Measurements from ENCODE around the gene PCAT7.
"Not testable (repeated sequence)": the region's sequence is repeated elsewhere in the genome, so short reads cannot be mapped to it uniquely, and the experiment has no call there.

Gene PCAT7

DNA sequence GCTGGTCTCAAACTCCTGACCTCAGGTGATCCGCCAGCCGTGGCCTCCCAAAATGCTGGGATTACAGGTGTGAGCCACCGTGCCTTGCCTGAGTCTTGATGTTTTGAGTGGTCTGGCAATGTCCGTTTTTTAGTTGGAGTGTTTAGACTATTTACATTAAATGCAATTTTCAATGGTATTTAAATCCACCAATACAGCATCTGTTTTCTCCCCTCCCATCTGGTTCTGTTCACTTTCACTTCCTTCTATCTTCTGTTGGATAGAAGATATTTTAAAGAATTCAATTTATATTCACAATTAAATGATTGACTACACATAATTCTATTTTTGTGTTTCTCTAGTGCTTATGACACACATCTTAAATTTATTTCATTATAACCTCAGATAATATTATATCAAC is 26.0 kb upstream of the PCAT7 start:
- no peak for DNase-seq (ENCODE audit: low read depth)
- Histone ChIP-seq H3K4me3 (ENCODE audit: low read length) (no peak overlapping the region), H3K9ac (ENCODE audit: low read length) (no peak overlapping the region), H3K4me1 (ENCODE audit: control insufficient read depth, insufficient read depth, low read length) (no peaks in the 10 kb centered on the region), H3K9me3 (ENCODE audit: control insufficient read depth, low read length) (no peaks in the 10 kb centered on the region), H3K27me3 (replicated peaks; ENCODE audit: control insufficient read depth, insufficient read depth, low read length) (peaks cover 4% of the 10 kb centered on the region), H3K36me3 (ENCODE audit: control insufficient read depth, insufficient read depth, low read length, severe bottlenecking) (no peaks in the 10 kb centered on the region)

DNA sequence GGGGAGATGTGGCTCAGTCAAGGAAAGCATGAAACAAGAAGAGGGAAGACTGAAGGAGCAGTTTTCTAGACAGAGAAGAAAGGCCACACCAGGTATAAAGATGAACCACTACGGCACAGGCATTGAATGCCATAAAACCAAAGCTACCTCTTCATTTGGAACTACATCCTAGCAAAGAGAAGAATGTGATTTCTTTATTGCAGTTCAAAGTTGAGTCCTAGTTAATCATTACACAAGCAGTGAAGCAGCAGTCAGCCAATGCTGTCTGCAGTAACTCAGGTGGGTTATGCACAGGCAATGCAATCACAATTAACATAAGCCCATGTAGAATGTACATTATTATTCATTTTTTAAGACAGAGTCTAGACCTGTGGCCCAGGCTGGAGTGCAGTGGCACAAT is 21.7 kb upstream of the PCAT7 start:
- H3K4me1 ChIP-seq (ENCODE audit: control insufficient read depth, insufficient read depth, low read length) = peaks cover 7% of the 10 kb centered on the region
- no peaks in the 10 kb centered on the region for H3K27me3 ChIP-seq (replicated peaks; ENCODE audit: control insufficient read depth, insufficient read depth, low read length)
- H3K36me3 ChIP-seq (ENCODE audit: control insufficient read depth, insufficient read depth, low read length, severe bottlenecking) = no peaks in the 10 kb centered on the region
- H3K4me3 ChIP-seq (ENCODE audit: low read length) = no peak overlapping the region
- no peak overlapping the region for H3K9ac ChIP-seq (ENCODE audit: low read length)
- no peak for DNase-seq (ENCODE audit: low read depth)
- H3K9me3 ChIP-seq (ENCODE audit: control insufficient read depth, low read length) = no peaks in the 10 kb centered on the region

GRCh38 chr9:94533601-94534000 is 21.3 kb upstream of the PCAT7 start:
- H3K36me3 ChIP-seq (ENCODE audit: control insufficient read depth, insufficient read depth, low read length, severe bottlenecking) = no peaks in the 10 kb centered on the region
- peaks cover 7% of the 10 kb centered on the region for H3K4me1 ChIP-seq (ENCODE audit: control insufficient read depth, insufficient read depth, low read length)
- no peak overlapping the region for H3K4me3 ChIP-seq (ENCODE audit: low read length)
- no peak overlapping the region for H3K9ac ChIP-seq (ENCODE audit: low read length)
- no peaks in the 10 kb centered on the region for H3K27me3 ChIP-seq (replicated peaks; ENCODE audit: control insufficient read depth, insufficient read depth, low read length)
- no peaks in the 10 kb centered on the region for H3K9me3 ChIP-seq (ENCODE audit: control insufficient read depth, low read length)
- DNase-seq (ENCODE audit: low read depth) = no peak

GRCh38 chr9:94534901-94535300 is 20.0 kb upstream of the PCAT7 start:
- H3K9me3 ChIP-seq (ENCODE audit: control insufficient read depth, low read length) = no peaks in the 10 kb centered on the region
- peaks cover 7% of the 10 kb centered on the region for H3K4me1 ChIP-seq (ENCODE audit: control insufficient read depth, insufficient read depth, low read length)
- peak; percentile 28 for DNase-seq (ENCODE audit: low read depth)
- no peak overlapping the region for H3K4me3 ChIP-seq (ENCODE audit: low read length)
- no peaks in the 10 kb centered on the region for H3K27me3 ChIP-seq (replicated peaks; ENCODE audit: control insufficient read depth, insufficient read depth, low read length)
- no peaks in the 10 kb centered on the region for H3K36me3 ChIP-seq (ENCODE audit: control insufficient read depth, insufficient read depth, low read length, severe bottlenecking)
- no peak overlapping the region for H3K9ac ChIP-seq (ENCODE audit: low read length)

- no peak for DNase-seq (ENCODE audit: low read depth)
- H3K9me3 ChIP-seq (ENCODE audit: control insufficient read depth, low read length) = no peaks in the 10 kb centered on the region
- no peak overlapping the region for H3K4me3 ChIP-seq (ENCODE audit: low read length)
- no peaks in the 10 kb centered on the region for H3K27me3 ChIP-seq (replicated peaks; ENCODE audit: control insufficient read depth, insufficient read depth, low read length)
- no peaks in the 10 kb centered on the region for H3K36me3 ChIP-seq (ENCODE audit: control insufficient read depth, insufficient read depth, low read length, severe bottlenecking)
- H3K4me1 ChIP-seq (ENCODE audit: control insufficient read depth, insufficient read depth, low read length) = peaks cover 7% of the 10 kb centered on the region
- no peak overlapping the region for H3K9ac ChIP-seq (ENCODE audit: low read length)
Observed at GRCh38 chr9:94538908-94539307, 16.0 kb upstream of the PCAT7 start.

GRCh38 chr9:94544335-94544734 is 10.5 kb upstream of the PCAT7 start:
- H3K4me3 ChIP-seq (ENCODE audit: low read length); H3K27me3 ChIP-seq (replicated peaks; ENCODE audit: control insufficient read depth, insufficient read depth, low read length); H3K36me3 ChIP-seq (ENCODE audit: control insufficient read depth, insufficient read depth, low read length, severe bottlenecking); H3K4me1 ChIP-seq (ENCODE audit: control insufficient read depth, insufficient read depth, low read length); H3K9ac ChIP-seq (ENCODE audit: low read length); H3K9me3 ChIP-seq (ENCODE audit: control insufficient read depth, low read length); DNase-seq (ENCODE audit: low read depth): not testable (repeated sequence)

DNA sequence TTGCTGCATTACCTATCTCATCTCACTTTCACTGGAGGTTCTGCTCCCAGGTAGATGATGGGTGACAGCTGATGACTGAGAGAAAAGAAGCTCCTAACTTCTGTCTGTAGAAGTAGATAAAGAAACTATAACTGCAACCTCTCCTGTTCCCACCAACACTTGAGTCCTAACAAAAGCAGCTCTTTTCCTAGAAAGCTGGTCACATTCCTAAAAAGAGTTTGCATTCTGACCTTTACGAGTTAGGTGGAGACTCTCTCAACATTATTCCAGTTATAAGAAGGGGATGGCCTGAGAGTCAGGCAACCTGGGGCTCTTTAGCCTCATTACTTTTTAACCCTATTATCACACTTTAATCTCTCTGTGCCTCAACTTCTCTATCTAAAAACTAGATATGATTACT is 8.9 kb upstream of the PCAT7 start:
- no peaks in the 10 kb centered on the region for H3K4me1 ChIP-seq (ENCODE audit: control insufficient read depth, insufficient read depth, low read length)
- H3K9ac ChIP-seq (ENCODE audit: low read length) = no peak overlapping the region

DNA sequence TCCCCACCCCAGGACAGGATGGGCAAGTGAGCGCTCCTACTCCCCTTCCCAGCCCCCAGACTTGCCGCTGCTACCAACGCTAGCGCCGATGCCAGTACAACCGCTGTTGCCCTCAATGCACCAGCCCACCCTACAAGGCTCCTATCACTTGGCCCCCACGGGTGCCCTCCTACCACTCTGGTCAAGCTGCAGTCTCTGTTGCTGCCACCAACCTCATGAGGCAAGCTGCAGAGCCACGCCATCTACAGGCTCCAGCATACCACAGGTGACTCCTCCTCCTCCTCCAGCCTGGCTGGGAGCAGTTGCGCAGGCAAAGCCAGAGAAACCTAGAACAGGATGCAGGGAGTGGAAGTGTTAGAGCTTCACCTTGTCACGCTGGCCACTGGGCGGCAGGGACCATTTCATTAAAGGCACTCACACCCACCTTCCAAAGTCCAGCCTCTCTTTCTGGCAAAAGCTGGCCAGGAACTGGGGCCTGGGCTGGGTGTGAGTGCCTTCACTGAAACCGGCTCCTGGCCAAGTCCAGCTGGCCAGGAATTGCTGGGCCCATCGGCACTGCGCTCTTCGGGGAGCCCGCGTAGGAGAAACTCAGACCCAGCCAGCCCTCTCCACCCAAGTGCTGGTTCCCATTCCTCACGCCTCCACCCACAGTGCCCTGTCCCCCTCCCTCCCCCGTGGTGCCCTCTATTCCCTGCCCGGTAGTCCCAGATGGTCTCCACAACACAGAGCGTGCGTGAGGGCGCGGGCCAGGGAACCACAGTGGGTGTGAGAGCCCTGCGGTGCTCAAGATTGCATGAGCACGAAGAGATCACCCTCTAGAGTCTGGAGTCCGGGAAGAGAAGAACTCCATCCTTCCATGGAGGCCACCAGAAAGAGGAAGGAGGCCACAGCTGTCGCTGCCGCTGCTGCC is 1.6 kb upstream of the PCAT7 start:
- H3K4me1 ChIP-seq (ENCODE audit: control insufficient read depth, insufficient read depth, low read length) = no peaks in the 10 kb centered on the region
- H3K27me3 ChIP-seq (replicated peaks; ENCODE audit: control insufficient read depth, insufficient read depth, low read length) = peaks cover 6% of the 10 kb centered on the region
- H3K36me3 ChIP-seq (ENCODE audit: control insufficient read depth, insufficient read depth, low read length, severe bottlenecking) = no peaks in the 10 kb centered on the region
- H3K9me3 ChIP-seq (ENCODE audit: control insufficient read depth, low read length) = no peaks in the 10 kb centered on the region
- H3K9ac ChIP-seq (ENCODE audit: low read length) = no peak overlapping the region
- DNase-seq (ENCODE audit: low read depth) = no peak
- no peak overlapping the region for H3K4me3 ChIP-seq (ENCODE audit: low read length)

More for the DNA sequence above, 8.9 kb upstream of the PCAT7 start:
- Histone ChIP-seq H3K9me3 (ENCODE audit: control insufficient read depth, low read length) (no peaks in the 10 kb centered on the region), H3K4me3 (ENCODE audit: low read length) (no peak overlapping the region), H3K36me3 (ENCODE audit: control insufficient read depth, insufficient read depth, low read length, severe bottlenecking) (no peaks in the 10 kb centered on the region), H3K27me3 (replicated peaks; ENCODE audit: control insufficient read depth, insufficient read depth, low read length) (peaks cover 7% of the 10 kb centered on the region)
- DNase-seq (ENCODE audit: low read depth) = no peak

DNA sequence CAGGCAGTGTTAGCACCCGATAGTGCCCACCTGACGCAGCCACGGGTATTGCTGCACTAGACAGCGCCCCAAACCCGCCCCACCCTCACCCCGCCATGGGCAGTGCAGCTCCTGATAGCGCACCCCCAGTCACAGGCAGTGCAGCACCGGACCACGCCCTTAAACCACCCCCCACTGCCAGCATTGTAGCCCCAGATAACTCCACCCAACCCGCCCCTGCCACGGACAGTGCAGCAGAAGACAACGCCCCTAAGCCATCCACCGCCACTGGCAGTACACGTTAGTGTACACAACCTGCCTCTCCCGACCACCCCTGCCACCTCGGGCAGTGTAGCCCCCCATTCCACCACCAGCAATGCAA is 825 bp upstream of the PCAT7 start:
- Histone ChIP-seq H3K9ac (ENCODE audit: low read length) (no peak overlapping the region), H3K9me3 (ENCODE audit: control insufficient read depth, low read length) (no peaks in the 10 kb centered on the region), H3K27me3 (replicated peaks; ENCODE audit: control insufficient read depth, insufficient read depth, low read length) (peaks cover 6% of the 10 kb centered on the region), H3K36me3 (ENCODE audit: control insufficient read depth, insufficient read depth, low read length, severe bottlenecking) (no peaks in the 10 kb centered on the region), H3K4me3 (ENCODE audit: low read length) (no peak overlapping the region), H3K4me1 (ENCODE audit: control insufficient read depth, insufficient read depth, low read length) (no peaks in the 10 kb centered on the region)
- no peak for DNase-seq (ENCODE audit: low read depth)

- Histone ChIP-seq H3K4me3 (ENCODE audit: low read length) (no peak overlapping the region), H3K4me1 (ENCODE audit: control insufficient read depth, insufficient read depth, low read length) (no peaks in the 10 kb centered on the region), H3K9ac (ENCODE audit: low read length) (no peak overlapping the region), H3K9me3 (ENCODE audit: control insufficient read depth, low read length) (no peaks in the 10 kb centered on the region), H3K27me3 (replicated peaks; ENCODE audit: control insufficient read depth, insufficient read depth, low read length) (no peaks in the 10 kb centered on the region), H3K36me3 (ENCODE audit: control insufficient read depth, insufficient read depth, low read length, severe bottlenecking) (no peaks in the 10 kb centered on the region)
- DNase-seq (ENCODE audit: low read depth) = no peak
Observed at GRCh38 chr9:94557376-94557775, 2.5 kb downstream of the PCAT7 start.

- H3K27me3 ChIP-seq (replicated peaks; ENCODE audit: control insufficient read depth, insufficient read depth, low read length) = no peaks in the 10 kb centered on the region
- DNase-seq (ENCODE audit: low read depth) = no peak
- no peaks in the 10 kb centered on the region for H3K36me3 ChIP-seq (ENCODE audit: control insufficient read depth, insufficient read depth, low read length, severe bottlenecking)
- no peaks in the 10 kb centered on the region for H3K4me1 ChIP-seq (ENCODE audit: control insufficient read depth, insufficient read depth, low read length)
- H3K9me3 ChIP-seq (ENCODE audit: control insufficient read depth, low read length) = no peaks in the 10 kb centered on the region
- no peak overlapping the region for H3K4me3 ChIP-seq (ENCODE audit: low read length)
- H3K9ac ChIP-seq (ENCODE audit: low read length) = no peak overlapping the region
Observed at GRCh38 chr9:94560237-94560636, 5.4 kb downstream of the PCAT7 start.

- Histone ChIP-seq H3K36me3 (ENCODE audit: control insufficient read depth, insufficient read depth, low read length, severe bottlenecking) (no peaks in the 10 kb centered on the region), H3K4me1 (ENCODE audit: control insufficient read depth, insufficient read depth, low read length) (no peaks in the 10 kb centered on the region), H3K9me3 (ENCODE audit: control insufficient read depth, low read length) (no peaks in the 10 kb centered on the region), H3K9ac (ENCODE audit: low read length) (no peak overlapping the region), H3K27me3 (replicated peaks; ENCODE audit: control insufficient read depth, insufficient read depth, low read length) (no peaks in the 10 kb centered on the region), H3K4me3 (ENCODE audit: low read length) (no peak overlapping the region)
- no peak for DNase-seq (ENCODE audit: low read depth)
Observed at GRCh38 chr9:94563548-94563947, 8.7 kb downstream of the PCAT7 start.

Measured in adipocyte (in vitro differentiated cells).